Sigmoid colon (tissue), 7 donors: ENCODE measurements around the gene NRXN3. TPM values are rescaled to one million over a fixed set of nuclear protein-coding genes. Genes with fewer than 3 reads are reported as not detected.

Source experiments
- DNase-seq: peaks from one replicate; pipeline ENCODE4 v3.0.0-alpha.2; 2019
- H3K27ac ChIP-seq, 4 donors: fragments of 200-600 bp; sonication (generic); one replicate each; pipeline ENCODE4 v1.5.1; 2016 to 2019; ENCODE audit warnings: mild to moderate bottlenecking in 1 of 4
- H3K27me3 ChIP-seq, 3 donors: fragments of 200-600 bp; sonication (generic); one replicate each; pipeline ENCODE4 v1.5.1; 2019; ENCODE audit warnings: mild to moderate bottlenecking in 1 of 3
- H3K36me3 ChIP-seq, 4 donors: fragments of 200-600 bp; sonication (generic); one replicate each; pipeline ENCODE4 v1.5.1; 2016 to 2019
- H3K4me1 ChIP-seq, 4 donors: fragments of 200-600 bp; sonication (generic); one replicate each; pipeline ENCODE4 v1.5.1; 2017 to 2019
- H3K4me3 ChIP-seq, 4 donors: fragments of 200-600 bp; sonication (generic); one replicate each; pipeline ENCODE4 v1.5.1; 2017 to 2019; ENCODE audit warnings: mild to moderate bottlenecking in 2 of 4, moderate library complexity in 1 of 4
- H3K9me3 ChIP-seq, 4 donors: fragments of 200-600 bp in 3 of 4; sonication (generic) in 3 of 4; one replicate each; pipeline versions ENCODE4 v1.5.1 to v1.6.1; 2013 to 2019
- EP300 ChIP-seq, 4 donors: sonication (generic); formaldehyde crosslinking; IDR thresholded peaks; one replicate each; pipeline ENCODE4 v1.6.1; 2017; ENCODE audit warnings: antibody characterized with exemption in 4 of 4
- POLR2A ChIP-seq, 2 donors: fragments of 450-650 bp; IDR thresholded peaks; one replicate each; pipeline ENCODE4 v1.6.1; 2016; ENCODE audit warnings: antibody characterized with exemption in 2 of 2, mild to moderate bottlenecking in 2 of 2, moderate library complexity in 2 of 2
- POLR2AphosphoS5 ChIP-seq, 4 donors: sonication (generic); formaldehyde crosslinking; IDR thresholded peaks; one replicate each; pipeline ENCODE4 v1.6.1; 2017; ENCODE audit warnings: antibody characterized with exemption in 4 of 4
- WGBS, 2 donors: extraction: QIAGEN DNeasy Blood & Tissue Kit; methylation state at CpG; one replicate each; pipeline ENCODE4 v1.1.7; 2013; 5-methylcytosine and 5-hydroxymethylcytosine counted together
- intact Hi-C: fragments of 100-400 bp; cut with DNase I; formaldehyde crosslinking; loops from one replicate; pipeline ENCODE4 v1.15.1; 2023
- polyA plus RNA-seq, 3 donors: library from polyadenylated mRNA; stranded (reverse); fragments of 200-250 nt; gene quantifications; one replicate each; pipeline ENCODE4 v1.2.3, GENCODE V29; 2013
- total RNA-seq, 4 donors: library from RNA; depleted of rRNA; stranded (reverse); fragments of >200 nt; gene quantifications; one replicate each; pipeline ENCODE4 v1.1.0, GENCODE V29; 2016
- TF ChIP-seq, protein P1 (sequence below), 4 experiments: fragments of 450-650 bp in 3 of 4; fragments of 200-600 bp in 1 of 4; IDR thresholded peaks; one replicate each; pipeline ENCODE4 v1.5.1; 2016 to 2019; ENCODE audit warnings: antibody characterized with exemption in 4 of 4, mild to moderate bottlenecking in 3 of 4, moderate library complexity in 2 of 4
- donor health status: healthy with polysubstance abuse.
- donor health status: Bipolar disorder and iron deficiency.
- donor health status: healthy.

NRXN3 gene
- total and polyA plus RNA-seq, 7 donors, result 0.23 to 46.3 (median 23.2) TPM

GRCh38 chr14:79528828-79529416 lies 1358.7 kb downstream of the NRXN3 start:
- H3K27me3 ChIP-seq, result no peaks in the 10 kb centered on the region
- H3K4me1 ChIP-seq, result peaks cover 0 to 14% (median 0%) of the 10 kb centered on the region in 4 donors
- no peak for DNase-seq
- no peak overlapping the region for H3K4me3 ChIP-seq
- intact Hi-C loops, result no loop called here
- WGBS, 2 donors, result 87 to 88% methylated on average over 16 of the region's 16 CpGs
- TF ChIP-seq, protein P1, sequence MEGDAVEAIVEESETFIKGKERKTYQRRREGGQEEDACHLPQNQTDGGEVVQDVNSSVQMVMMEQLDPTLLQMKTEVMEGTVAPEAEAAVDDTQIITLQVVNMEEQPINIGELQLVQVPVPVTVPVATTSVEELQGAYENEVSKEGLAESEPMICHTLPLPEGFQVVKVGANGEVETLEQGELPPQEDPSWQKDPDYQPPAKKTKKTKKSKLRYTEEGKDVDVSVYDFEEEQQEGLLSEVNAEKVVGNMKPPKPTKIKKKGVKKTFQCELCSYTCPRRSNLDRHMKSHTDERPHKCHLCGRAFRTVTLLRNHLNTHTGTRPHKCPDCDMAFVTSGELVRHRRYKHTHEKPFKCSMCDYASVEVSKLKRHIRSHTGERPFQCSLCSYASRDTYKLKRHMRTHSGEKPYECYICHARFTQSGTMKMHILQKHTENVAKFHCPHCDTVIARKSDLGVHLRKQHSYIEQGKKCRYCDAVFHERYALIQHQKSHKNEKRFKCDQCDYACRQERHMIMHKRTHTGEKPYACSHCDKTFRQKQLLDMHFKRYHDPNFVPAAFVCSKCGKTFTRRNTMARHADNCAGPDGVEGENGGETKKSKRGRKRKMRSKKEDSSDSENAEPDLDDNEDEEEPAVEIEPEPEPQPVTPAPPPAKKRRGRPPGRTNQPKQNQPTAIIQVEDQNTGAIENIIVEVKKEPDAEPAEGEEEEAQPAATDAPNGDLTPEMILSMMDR (IDR thresholded peaks at IDR 0.05), result no peak
- TF ChIP-seq EP300 (IDR thresholded peaks at IDR 0.05), result no peak
- no peak for TF ChIP-seq POLR2AphosphoS5 (IDR thresholded peaks at IDR 0.05)
- TF ChIP-seq POLR2A (IDR thresholded peaks at IDR 0.05), result no peak
- H3K27ac ChIP-seq, result peak overlapping the region in 1 of 4 donors; percentile 48
- no peaks in the 10 kb centered on the region for H3K36me3 ChIP-seq
- H3K9me3 ChIP-seq, result no peaks in the 10 kb centered on the region

- H3K4me1 ChIP-seq, result peaks cover 0 to 11% (median 0%) of the 10 kb centered on the region in 4 donors
- intact Hi-C loops, result no loop called here
- H3K27me3 ChIP-seq, result no peaks in the 10 kb centered on the region
- H3K4me3 ChIP-seq, result no peak overlapping the region
- no peaks in the 10 kb centered on the region for H3K9me3 ChIP-seq
- no peak for DNase-seq
- no peak overlapping the region for H3K27ac ChIP-seq
- TF ChIP-seq POLR2A (IDR thresholded peaks at IDR 0.05) (no peak), POLR2AphosphoS5 (IDR thresholded peaks at IDR 0.05) (no peak), EP300 (IDR thresholded peaks at IDR 0.05) (no peak)
- TF ChIP-seq, protein P1 (IDR thresholded peaks at IDR 0.05), result no peak
- WGBS, 2 donors, result 92 to 94% methylated on average over 1 of the region's 1 CpG
- H3K36me3 ChIP-seq, result no peaks in the 10 kb centered on the region
Measured at GRCh38 chr14:79530555-79530954, 1360.4 kb downstream of the NRXN3 start.

GRCh38 chr14:79534703-79535353 lies 1364.7 kb downstream of the NRXN3 start:
- TF ChIP-seq, protein P1 (IDR thresholded peaks at IDR 0.05), result no peak
- TF ChIP-seq POLR2A (IDR thresholded peaks at IDR 0.05) (no peak), EP300 (IDR thresholded peaks at IDR 0.05) (no peak), POLR2AphosphoS5 (IDR thresholded peaks at IDR 0.05) (no peak)
- intact Hi-C loops, result no loop called here
- no peak for DNase-seq
- WGBS, 2 donors, result 62 to 63% methylated on average over 8 of the region's 8 CpGs
- no peaks in the 10 kb centered on the region for H3K27me3 ChIP-seq
- H3K27ac ChIP-seq, result no peak overlapping the region
- H3K4me1 ChIP-seq, result peaks cover 0 to 3% (median 0%) of the 10 kb centered on the region in 4 donors
- no peak overlapping the region for H3K4me3 ChIP-seq
- H3K9me3 ChIP-seq, result no peaks in the 10 kb centered on the region
- no peaks in the 10 kb centered on the region for H3K36me3 ChIP-seq

- no peak for TF ChIP-seq POLR2AphosphoS5 (IDR thresholded peaks at IDR 0.05)
- TF ChIP-seq, protein P1 (IDR thresholded peaks at IDR 0.05), result no peak
- TF ChIP-seq POLR2A (IDR thresholded peaks at IDR 0.05), result no peak
- TF ChIP-seq EP300 (IDR thresholded peaks at IDR 0.05), result no peak
- no peaks in the 10 kb centered on the region for H3K9me3 ChIP-seq
- no peaks in the 10 kb centered on the region for H3K36me3 ChIP-seq
- H3K27ac ChIP-seq, result no peak overlapping the region
- no peaks in the 10 kb centered on the region for H3K27me3 ChIP-seq
- DNase-seq, result no peak
- H3K4me1 ChIP-seq, result peaks cover 0 to 41% (median 31%) of the 10 kb centered on the region in 4 donors
- no peak overlapping the region for H3K4me3 ChIP-seq
- intact Hi-C loops, result no loop called here
- 61 to 80% methylated on average over 1 of the region's 1 CpG for WGBS, 2 donors
Measured at GRCh38 chr14:79540394-79540793, 1370.2 kb downstream of the NRXN3 start.
